ENCODE results near the gene RXRA.

Gene RXRA

DNA sequence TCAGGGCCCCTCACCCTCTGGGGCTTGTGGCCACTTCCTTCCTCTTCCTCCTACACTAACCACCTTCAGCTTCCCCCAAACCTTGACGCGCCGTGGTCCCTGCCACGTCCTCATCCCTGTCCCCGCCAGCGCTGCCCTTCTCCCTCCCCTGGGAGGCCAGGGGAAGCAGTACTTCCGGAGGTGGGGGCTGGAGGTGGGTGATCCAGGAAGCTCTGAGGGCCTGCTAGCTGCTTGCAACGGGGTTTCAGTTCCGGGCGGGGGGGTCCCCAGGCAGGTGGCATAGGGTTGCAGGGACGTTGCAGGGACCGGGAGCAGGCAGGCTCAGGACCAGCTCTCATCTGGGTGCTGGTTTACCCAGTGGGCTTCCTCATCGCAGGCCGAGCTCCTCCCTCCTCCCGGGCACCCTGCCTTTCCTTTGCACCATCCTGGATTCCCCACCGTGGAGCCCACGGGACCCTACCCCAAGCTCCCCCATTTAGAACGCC, 70.0 kb downstream of the RXRA start:
- Histone ChIP-seq H3K27me3 (ENCODE audit: control insufficient read depth in 2 of 2, insufficient read depth in 2 of 2, low read length in 2 of 2) (no peaks in the 10 kb centered on the region), H3K9ac (ENCODE audit: low read depth in 1 of 2, low read length in 2 of 2) (no peak overlapping the region), H3K9me3 (ENCODE audit: control insufficient read depth in 2 of 2, low read length in 2 of 2) (no peaks in the 10 kb centered on the region), H3K4me3 (ENCODE audit: low read length in 2 of 2) (peak overlapping the region; percentile 12 to 31), H3K4me1 (ENCODE audit: control insufficient read depth in 2 of 2, insufficient read depth in 2 of 2, low read length in 2 of 2) (peaks cover 12 to 24% of the 10 kb centered on the region in 2 donors), H3K36me3 (ENCODE audit: control insufficient read depth in 2 of 2, insufficient read depth in 2 of 2, low read length in 2 of 2) (no peaks in the 10 kb centered on the region), H3K27ac (ENCODE audit: low read depth in 2 of 2, low read length in 2 of 2) (peak overlapping the region in 1 of 2 donors; percentile 9)

DNA sequence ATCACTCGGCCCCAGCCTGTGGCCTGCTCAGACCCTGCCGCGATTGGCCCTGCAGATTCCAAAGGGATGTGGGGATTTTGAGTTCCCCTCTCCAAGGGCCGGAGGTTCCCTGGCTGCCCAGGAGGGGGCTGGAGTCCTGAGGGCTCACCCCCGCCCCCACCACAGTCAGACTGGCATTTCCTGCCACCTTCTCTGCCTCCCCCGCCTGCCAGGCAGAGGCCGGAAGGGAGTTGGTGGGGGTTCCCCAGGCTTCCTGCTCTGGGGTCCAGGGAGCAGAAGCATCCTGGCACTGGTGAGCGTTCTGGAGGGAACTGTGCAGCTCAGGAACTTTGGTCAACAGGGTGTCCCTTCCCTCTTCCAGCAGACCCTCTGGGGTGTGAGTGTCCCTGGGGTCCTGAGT, 70.6 kb downstream of the RXRA start:
- peaks cover 10 to 23% of the 10 kb centered on the region in 2 donors for H3K4me1 ChIP-seq (ENCODE audit: control insufficient read depth in 2 of 2, insufficient read depth in 2 of 2, low read length in 2 of 2)
- no peaks in the 10 kb centered on the region for H3K36me3 ChIP-seq (ENCODE audit: control insufficient read depth in 2 of 2, insufficient read depth in 2 of 2, low read length in 2 of 2)
- H3K9ac ChIP-seq (ENCODE audit: low read depth in 1 of 2, low read length in 2 of 2), result no peak overlapping the region
- peak overlapping the region in 1 of 2 donors; percentile 31 for H3K4me3 ChIP-seq (ENCODE audit: low read length in 2 of 2)
- H3K27ac ChIP-seq (ENCODE audit: low read depth in 2 of 2, low read length in 2 of 2), result no peak overlapping the region
- no peaks in the 10 kb centered on the region for H3K9me3 ChIP-seq (ENCODE audit: control insufficient read depth in 2 of 2, low read length in 2 of 2)
- no peaks in the 10 kb centered on the region for H3K27me3 ChIP-seq (ENCODE audit: control insufficient read depth in 2 of 2, insufficient read depth in 2 of 2, low read length in 2 of 2)

DNA sequence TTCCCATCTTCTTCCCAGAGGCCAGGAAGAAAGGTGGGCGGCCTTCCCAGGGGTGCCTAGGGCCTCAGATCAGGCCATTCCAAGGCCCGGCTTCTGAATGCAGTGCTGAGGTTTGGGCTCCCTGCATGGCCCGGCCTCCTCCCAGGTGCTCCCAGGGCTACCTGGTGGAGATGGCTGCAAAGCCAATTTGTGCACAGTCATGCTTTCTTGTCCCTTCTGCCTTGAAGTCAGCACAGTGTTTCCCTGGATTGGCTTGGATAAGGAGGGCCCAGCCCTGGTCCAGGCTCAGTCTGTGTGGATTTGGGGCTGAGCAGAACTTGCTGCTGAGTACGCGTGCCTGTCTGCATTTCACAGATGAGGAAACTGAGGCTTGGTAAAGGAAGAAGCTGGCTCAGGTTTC, 72.5 kb downstream of the RXRA start:
- no peak overlapping the region for H3K9ac ChIP-seq (ENCODE audit: low read depth in 1 of 2, low read length in 2 of 2)
- H3K4me3 ChIP-seq (ENCODE audit: low read length in 2 of 2), result no peak overlapping the region
- H3K27ac ChIP-seq (ENCODE audit: low read depth in 2 of 2, low read length in 2 of 2), result no peak overlapping the region
- H3K36me3 ChIP-seq (ENCODE audit: control insufficient read depth in 2 of 2, insufficient read depth in 2 of 2, low read length in 2 of 2), result peaks cover 0 to 6% of the 10 kb centered on the region in 2 donors
- H3K4me1 ChIP-seq (ENCODE audit: control insufficient read depth in 2 of 2, insufficient read depth in 2 of 2, low read length in 2 of 2), result peaks cover 16 to 31% of the 10 kb centered on the region in 2 donors
- no peaks in the 10 kb centered on the region for H3K27me3 ChIP-seq (ENCODE audit: control insufficient read depth in 2 of 2, insufficient read depth in 2 of 2, low read length in 2 of 2)
- H3K9me3 ChIP-seq (ENCODE audit: control insufficient read depth in 2 of 2, low read length in 2 of 2), result no peaks in the 10 kb centered on the region

DNA sequence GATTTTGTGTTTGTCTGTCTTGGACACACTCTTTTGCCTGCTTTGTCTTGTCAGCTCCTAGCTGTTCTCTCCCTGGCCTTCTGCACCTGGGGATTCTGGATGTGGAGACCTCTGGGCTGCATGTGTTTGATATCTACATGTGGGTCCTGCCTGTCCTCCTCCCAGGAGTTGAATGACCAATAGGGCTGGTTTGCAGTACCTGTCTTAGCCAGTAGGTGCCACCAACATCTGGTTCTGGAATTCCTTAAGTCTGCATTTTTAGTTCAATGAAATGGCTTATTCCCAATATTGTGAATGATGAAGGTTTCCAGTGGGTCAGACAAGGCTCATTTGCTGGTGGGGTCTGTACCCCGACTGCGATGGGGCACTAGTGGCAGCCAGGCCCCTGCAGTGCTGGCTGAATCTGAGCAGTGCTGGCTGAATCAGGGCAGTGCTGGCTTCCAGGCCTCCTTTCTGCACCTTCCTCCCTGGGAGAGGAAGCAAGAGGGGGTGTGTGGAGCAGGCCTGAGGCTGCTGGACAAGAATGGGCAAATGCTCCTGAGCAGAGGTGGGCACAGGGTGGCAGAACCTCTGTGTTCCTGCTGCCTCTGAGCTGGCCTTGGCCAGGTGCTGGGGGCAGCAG, 73.3 kb downstream of the RXRA start:
- Histone ChIP-seq H3K4me1 (ENCODE audit: control insufficient read depth in 2 of 2, insufficient read depth in 2 of 2, low read length in 2 of 2) (peaks cover 23 to 37% of the 10 kb centered on the region in 2 donors), H3K9me3 (ENCODE audit: control insufficient read depth in 2 of 2, low read length in 2 of 2) (no peaks in the 10 kb centered on the region), H3K4me3 (ENCODE audit: low read length in 2 of 2) (no peak overlapping the region), H3K27ac (ENCODE audit: low read depth in 2 of 2, low read length in 2 of 2) (no peak overlapping the region), H3K36me3 (ENCODE audit: control insufficient read depth in 2 of 2, insufficient read depth in 2 of 2, low read length in 2 of 2) (peaks cover 0 to 7% of the 10 kb centered on the region in 2 donors), H3K9ac (ENCODE audit: low read depth in 1 of 2, low read length in 2 of 2) (no peak overlapping the region), H3K27me3 (ENCODE audit: control insufficient read depth in 2 of 2, insufficient read depth in 2 of 2, low read length in 2 of 2) (no peaks in the 10 kb centered on the region)

DNA sequence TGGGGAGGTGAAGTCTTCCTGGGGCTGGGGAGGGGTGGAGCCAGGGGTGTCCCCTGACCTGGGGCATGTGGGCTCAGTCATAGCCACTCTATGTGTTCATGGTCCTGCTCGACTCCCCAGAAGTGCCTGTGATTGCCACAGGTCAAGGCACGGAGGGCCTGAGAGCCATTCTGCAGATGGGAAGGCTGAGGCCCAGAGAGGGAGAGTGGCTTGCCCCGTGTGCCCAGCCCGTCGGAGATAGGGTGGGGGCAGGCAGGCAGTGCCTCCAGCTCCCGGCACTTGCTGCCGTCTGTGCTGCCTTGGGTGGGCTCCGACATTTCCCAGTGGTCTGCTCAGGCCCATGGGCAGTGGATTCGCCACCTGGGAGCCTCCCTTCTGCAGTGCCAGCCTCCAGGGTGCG, 74.0 kb downstream of the RXRA start:
- no peak overlapping the region for H3K4me3 ChIP-seq (ENCODE audit: low read length in 2 of 2)
- no peaks in the 10 kb centered on the region for H3K27me3 ChIP-seq (ENCODE audit: control insufficient read depth in 2 of 2, insufficient read depth in 2 of 2, low read length in 2 of 2)
- peaks cover 30 to 38% of the 10 kb centered on the region in 2 donors for H3K4me1 ChIP-seq (ENCODE audit: control insufficient read depth in 2 of 2, insufficient read depth in 2 of 2, low read length in 2 of 2)
- H3K9me3 ChIP-seq (ENCODE audit: control insufficient read depth in 2 of 2, low read length in 2 of 2), result no peaks in the 10 kb centered on the region
- peaks cover 0 to 8% of the 10 kb centered on the region in 2 donors for H3K36me3 ChIP-seq (ENCODE audit: control insufficient read depth in 2 of 2, insufficient read depth in 2 of 2, low read length in 2 of 2)
- no peak overlapping the region for H3K9ac ChIP-seq (ENCODE audit: low read depth in 1 of 2, low read length in 2 of 2)
- H3K27ac ChIP-seq (ENCODE audit: low read depth in 2 of 2, low read length in 2 of 2), result no peak overlapping the region

DNA sequence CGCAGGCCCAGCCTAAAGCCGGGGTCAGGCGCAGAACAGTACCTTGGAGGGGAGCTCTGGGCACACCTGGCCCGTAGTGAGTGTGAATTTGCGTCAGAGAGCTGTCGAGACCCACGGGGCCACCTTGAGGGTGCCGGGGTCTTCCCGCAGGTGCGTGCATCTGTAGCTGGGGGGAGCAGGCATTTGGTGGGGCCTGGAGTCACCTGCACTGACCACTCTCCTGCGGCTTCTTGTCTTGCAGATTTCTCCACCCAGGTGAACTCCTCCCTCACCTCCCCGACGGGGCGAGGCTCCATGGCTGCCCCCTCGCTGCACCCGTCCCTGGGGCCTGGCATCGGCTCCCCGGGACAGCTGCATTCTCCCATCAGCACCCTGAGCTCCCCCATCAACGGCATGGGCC, 75.1 kb downstream of the RXRA start:
- no peaks in the 10 kb centered on the region for H3K27me3 ChIP-seq (ENCODE audit: control insufficient read depth in 2 of 2, insufficient read depth in 2 of 2, low read length in 2 of 2)
- H3K4me3 ChIP-seq (ENCODE audit: low read length in 2 of 2), result no peak overlapping the region
- H3K9me3 ChIP-seq (ENCODE audit: control insufficient read depth in 2 of 2, low read length in 2 of 2), result no peaks in the 10 kb centered on the region
- no peak overlapping the region for H3K9ac ChIP-seq (ENCODE audit: low read depth in 1 of 2, low read length in 2 of 2)
- H3K36me3 ChIP-seq (ENCODE audit: control insufficient read depth in 2 of 2, insufficient read depth in 2 of 2, low read length in 2 of 2), result peaks cover 0 to 8% of the 10 kb centered on the region in 2 donors
- H3K27ac ChIP-seq (ENCODE audit: low read depth in 2 of 2, low read length in 2 of 2), result no peak overlapping the region
- peaks cover 33 to 40% of the 10 kb centered on the region in 2 donors for H3K4me1 ChIP-seq (ENCODE audit: control insufficient read depth in 2 of 2, insufficient read depth in 2 of 2, low read length in 2 of 2)

DNA sequence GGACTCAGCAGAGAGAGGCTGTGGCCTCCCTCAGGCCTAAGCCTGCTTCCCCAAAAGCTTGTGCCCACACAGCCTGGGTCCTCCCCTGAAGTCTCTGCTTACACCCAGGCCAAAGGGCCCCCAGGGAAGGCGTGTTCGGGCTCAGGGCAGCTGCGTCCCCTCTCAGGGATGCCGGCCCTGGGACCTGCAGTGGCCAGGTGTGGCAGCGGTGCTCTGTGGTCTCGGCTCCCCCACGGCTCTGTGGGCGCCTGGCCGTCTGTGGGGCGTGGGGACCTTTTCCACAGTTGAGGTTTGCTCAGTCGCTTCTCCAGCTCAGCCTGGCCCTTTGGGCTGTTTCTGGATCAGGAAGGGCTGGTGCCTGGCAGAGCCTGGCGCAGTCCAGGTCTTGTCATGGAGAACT, 75.9 kb downstream of the RXRA start:
- no peak overlapping the region for H3K9ac ChIP-seq (ENCODE audit: low read depth in 1 of 2, low read length in 2 of 2)
- H3K27me3 ChIP-seq (ENCODE audit: control insufficient read depth in 2 of 2, insufficient read depth in 2 of 2, low read length in 2 of 2), result no peaks in the 10 kb centered on the region
- H3K9me3 ChIP-seq (ENCODE audit: control insufficient read depth in 2 of 2, low read length in 2 of 2), result no peaks in the 10 kb centered on the region
- peaks cover 0 to 8% of the 10 kb centered on the region in 2 donors for H3K36me3 ChIP-seq (ENCODE audit: control insufficient read depth in 2 of 2, insufficient read depth in 2 of 2, low read length in 2 of 2)
- no peak overlapping the region for H3K4me3 ChIP-seq (ENCODE audit: low read length in 2 of 2)
- peaks cover 36 to 40% of the 10 kb centered on the region in 2 donors for H3K4me1 ChIP-seq (ENCODE audit: control insufficient read depth in 2 of 2, insufficient read depth in 2 of 2, low read length in 2 of 2)
- H3K27ac ChIP-seq (ENCODE audit: low read depth in 2 of 2, low read length in 2 of 2), result no peak overlapping the region

DNA sequence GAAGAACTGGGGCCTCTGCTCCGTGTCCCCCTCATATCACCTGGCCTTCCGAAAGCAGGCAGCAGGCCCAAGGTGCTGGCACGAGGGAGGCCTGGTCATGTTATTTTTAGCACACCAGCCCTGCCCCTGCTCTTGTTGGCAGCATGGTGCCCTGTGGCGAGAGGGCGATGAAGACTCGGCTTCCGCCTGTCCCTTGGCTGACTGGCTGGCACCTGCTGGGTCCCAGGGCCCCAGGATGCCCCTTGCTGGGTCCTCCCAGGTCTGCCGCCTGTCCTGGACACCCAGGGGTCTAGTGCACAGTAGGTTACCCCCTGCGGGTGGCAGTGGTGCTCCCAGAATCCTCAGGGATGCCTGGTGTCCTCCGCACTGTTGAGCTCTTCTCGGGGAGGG, 77.0 kb downstream of the RXRA start:
- no peaks in the 10 kb centered on the region for H3K9me3 ChIP-seq (ENCODE audit: control insufficient read depth in 2 of 2, low read length in 2 of 2)
- no peaks in the 10 kb centered on the region for H3K27me3 ChIP-seq (ENCODE audit: control insufficient read depth in 2 of 2, insufficient read depth in 2 of 2, low read length in 2 of 2)
- H3K9ac ChIP-seq (ENCODE audit: low read depth in 1 of 2, low read length in 2 of 2), result no peak overlapping the region
- H3K4me3 ChIP-seq (ENCODE audit: low read length in 2 of 2), result no peak overlapping the region
- H3K27ac ChIP-seq (ENCODE audit: low read depth in 2 of 2, low read length in 2 of 2), result peak overlapping the region in 1 of 2 donors; percentile 52
- peaks cover 0 to 8% of the 10 kb centered on the region in 2 donors for H3K36me3 ChIP-seq (ENCODE audit: control insufficient read depth in 2 of 2, insufficient read depth in 2 of 2, low read length in 2 of 2)
- peaks cover 43 to 50% of the 10 kb centered on the region in 2 donors for H3K4me1 ChIP-seq (ENCODE audit: control insufficient read depth in 2 of 2, insufficient read depth in 2 of 2, low read length in 2 of 2)

DNA sequence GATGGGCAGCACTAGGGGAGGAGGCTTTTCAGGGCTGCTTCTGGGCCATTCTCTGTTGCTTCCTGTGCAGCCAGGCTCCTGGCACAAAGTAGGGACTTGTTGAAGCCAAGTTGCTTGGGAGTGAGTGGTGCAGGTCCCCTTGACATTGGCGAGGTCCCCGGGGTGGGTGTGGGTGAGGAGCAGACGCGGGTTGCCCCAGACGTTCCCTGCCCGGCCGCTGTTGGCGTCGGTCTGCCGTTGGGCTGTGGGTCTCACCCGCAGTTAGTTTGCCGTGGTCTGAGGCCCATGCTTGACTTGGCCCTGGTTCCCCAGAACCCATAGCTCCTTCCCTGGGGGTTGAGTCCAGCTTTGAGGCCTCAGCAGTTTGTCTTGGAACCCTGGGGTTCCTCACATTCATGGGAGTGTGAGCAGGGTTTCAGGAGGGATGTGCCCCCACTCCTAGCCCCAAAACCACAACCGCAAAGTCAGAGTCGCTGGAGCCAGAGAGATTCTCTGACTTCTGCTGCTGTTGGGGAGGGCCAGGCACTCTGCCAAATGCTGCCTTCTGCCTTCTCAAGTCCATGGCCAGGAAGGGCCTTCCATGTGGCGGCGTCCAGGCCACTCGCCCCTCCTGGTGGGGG, 77.5 kb downstream of the RXRA start:
- peak overlapping the region in 1 of 2 donors; percentile 34 for H3K9ac ChIP-seq (ENCODE audit: low read depth in 1 of 2, low read length in 2 of 2)
- H3K36me3 ChIP-seq (ENCODE audit: control insufficient read depth in 2 of 2, insufficient read depth in 2 of 2, low read length in 2 of 2), result peaks cover 0 to 8% of the 10 kb centered on the region in 2 donors
- no peaks in the 10 kb centered on the region for H3K9me3 ChIP-seq (ENCODE audit: control insufficient read depth in 2 of 2, low read length in 2 of 2)
- H3K4me3 ChIP-seq (ENCODE audit: low read length in 2 of 2), result no peak overlapping the region
- peak overlapping the region in 1 of 2 donors; percentile 52 for H3K27ac ChIP-seq (ENCODE audit: low read depth in 2 of 2, low read length in 2 of 2)
- H3K27me3 ChIP-seq (ENCODE audit: control insufficient read depth in 2 of 2, insufficient read depth in 2 of 2, low read length in 2 of 2), result no peaks in the 10 kb centered on the region
- H3K4me1 ChIP-seq (ENCODE audit: control insufficient read depth in 2 of 2, insufficient read depth in 2 of 2, low read length in 2 of 2), result peaks cover 43 to 51% of the 10 kb centered on the region in 2 donors
